Left lobe of liver (tissue), 2 donors: Measurements from ENCODE around the gene HSD11B2. TPM values are rescaled to one million over a fixed set of nuclear protein-coding genes. Genes with fewer than 3 reads are reported as not detected.

Experiments used
- ATAC-seq: fragments of 200-7000 bp; cut with Tn5 transposase; one replicate; pipeline ENCODE4 v1.9.1; 2020; ENCODE audit warnings: mild to moderate bottlenecking, moderate library complexity
- DNase-seq: peaks from one replicate; pipeline ENCODE4 v3.0.0-alpha.2; 2020; ENCODE audit warnings: low spot score
- total RNA-seq: library from RNA; stranded (reverse); gene quantifications from one replicate; pipeline ENCODE4 v1.2.1, GENCODE V29; 2021
- donor health status: DM: no; HTN: no; CAD: no; lungs with moderate emphysema.
- donor health status: DM: no; HTN: yes; CAD: no.

HSD11B2 gene
- 3.1 TPM for total RNA-seq

DNA sequence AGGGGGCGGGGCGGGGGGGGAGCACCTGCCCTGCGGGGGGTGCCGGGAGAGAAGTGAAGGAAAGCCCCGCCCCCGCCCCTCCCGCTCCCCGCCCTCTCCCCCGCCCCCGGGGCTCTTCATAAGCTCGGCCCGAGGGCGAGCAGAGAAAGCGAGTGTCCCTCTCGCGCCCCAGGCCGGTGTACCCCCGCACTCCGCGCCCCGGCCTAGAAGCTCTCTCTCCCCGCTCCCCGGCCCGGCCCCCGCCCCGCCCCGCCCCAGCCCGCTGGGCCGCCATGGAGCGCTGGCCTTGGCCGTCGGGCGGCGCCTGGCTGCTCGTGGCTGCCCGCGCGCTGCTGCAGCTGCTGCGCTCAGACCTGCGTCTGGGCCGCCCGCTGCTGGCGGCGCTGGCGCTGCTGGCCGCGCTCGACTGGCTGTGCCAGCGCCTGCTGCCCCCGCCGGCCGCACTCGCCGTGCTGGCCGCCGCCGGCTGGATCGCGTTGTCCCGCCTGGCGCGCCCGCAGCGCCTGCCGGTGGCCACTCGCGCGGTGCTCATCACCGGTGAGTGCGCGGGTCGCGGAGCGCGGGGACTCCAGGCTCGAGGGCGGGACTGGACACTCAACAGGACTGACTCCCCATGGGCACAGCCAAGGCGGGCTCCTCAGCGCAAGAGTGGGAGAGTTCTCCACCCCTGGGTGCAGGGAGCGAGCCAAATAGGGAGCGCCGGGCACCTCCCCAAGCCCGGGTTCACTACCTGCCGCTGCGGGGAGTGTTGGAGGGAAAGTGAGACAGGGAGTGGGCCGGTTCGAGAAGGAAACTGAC lies at the start of gene HSD11B2:
TSS of gene HSD11B2 (plus strand) at position 145 of the 798 bp plus-strand sequence. CDS start at position 273, 128 bp downstream.
- ATAC-seq (peak; percentile 76), DNase-seq (peak; percentile 88)

- DNase-seq (no peak), ATAC-seq (no peak)
These were observed 47.6 kb upstream of the HSD11B2 start for GRCh38 chr16:67383284-67383683.

DNA sequence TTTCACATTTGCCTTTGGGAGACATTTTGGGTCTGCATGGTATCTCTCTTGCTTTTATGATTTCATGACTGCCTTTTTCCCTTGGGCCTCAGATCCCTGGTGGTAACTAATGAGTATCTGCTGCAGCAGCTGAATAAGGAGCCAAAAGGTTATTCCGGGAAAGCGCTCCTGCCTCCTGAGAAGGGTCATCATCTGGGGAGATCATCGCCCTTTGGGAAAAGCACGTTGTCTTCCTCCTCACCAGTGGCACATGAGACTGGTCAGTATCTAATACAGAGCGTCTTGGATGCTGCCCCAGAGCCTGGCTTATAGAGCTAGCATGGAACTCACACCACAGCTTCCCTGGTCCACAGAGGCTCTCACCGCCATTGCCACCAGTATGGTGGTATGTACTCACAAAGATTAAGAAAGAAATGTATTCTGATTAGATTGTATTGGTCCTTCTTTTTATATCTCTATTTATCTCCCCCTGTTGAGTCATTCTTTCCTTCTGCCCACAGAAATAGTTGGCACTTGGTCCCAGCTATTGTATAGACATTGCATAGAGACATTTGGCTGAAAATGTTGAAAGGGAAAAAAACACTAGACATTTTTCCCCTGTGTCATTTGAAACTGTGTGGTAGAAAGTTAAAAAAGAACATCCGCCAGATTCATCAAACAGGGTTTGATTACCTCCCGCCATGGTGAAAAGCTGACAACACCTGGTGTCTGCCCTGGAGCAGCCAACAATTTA lies 46.0 kb upstream of the HSD11B2 start:
- no peak for DNase-seq
- ATAC-seq: no peak

- no peak for ATAC-seq
- DNase-seq: no peak
These were observed 44.0 kb upstream of the HSD11B2 start for GRCh38 chr16:67386861-67387455.

DNA sequence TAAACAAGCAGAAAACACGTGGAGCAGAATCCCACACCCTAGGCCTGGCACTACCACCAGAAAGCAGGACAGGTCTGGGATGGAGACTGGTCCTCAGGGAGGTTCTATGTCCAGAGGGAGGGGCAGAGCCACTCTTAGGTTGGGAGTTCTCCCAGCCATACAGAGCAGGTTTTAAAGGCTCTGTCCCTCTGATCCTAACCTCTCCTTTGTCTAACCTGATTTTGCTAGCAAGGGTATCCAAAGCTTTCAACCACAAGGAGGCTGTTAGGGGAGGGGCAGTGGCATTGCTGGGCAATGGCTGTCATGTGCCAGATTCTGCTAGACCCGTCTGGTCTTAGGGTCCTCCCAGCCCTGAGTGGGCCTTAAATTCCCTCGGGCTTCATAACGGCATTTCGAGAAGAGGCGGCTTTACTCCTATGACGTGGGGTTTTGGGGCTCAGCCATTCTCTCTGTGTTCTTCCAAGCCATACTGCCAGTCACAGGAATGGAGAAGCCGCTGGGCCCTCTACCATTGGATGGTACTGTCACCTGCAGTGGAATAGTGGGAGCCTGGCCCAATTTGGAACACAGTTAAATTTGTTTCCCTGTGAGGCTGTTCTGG lies 43.3 kb upstream of the HSD11B2 start:
- DNase-seq: no peak
- no peak for ATAC-seq

- DNase-seq (no peak), ATAC-seq (no peak)
These were observed 42.7 kb upstream of the HSD11B2 start for GRCh38 chr16:67388191-67388590.

DNA sequence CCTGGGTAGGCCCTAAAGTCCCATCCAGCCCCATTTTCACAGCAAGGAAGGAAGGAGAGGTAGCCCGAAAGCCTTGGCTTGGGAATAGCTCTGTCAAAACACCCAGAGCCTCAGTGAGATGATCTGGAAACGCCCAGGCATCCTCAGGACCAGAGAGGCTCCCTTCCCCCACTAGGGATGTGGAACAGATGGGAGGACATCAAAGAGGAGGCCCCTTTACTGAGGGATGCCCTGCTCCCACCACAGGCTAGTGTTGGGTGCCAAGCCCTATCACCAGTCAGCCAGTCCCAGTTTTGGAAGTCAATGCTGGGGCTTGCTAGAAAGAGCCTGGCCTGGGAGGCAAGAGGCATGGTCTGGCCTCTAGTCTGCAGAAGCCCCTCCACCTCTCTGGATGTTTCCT lies 42.3 kb upstream of the HSD11B2 start:
- ATAC-seq (no peak), DNase-seq (no peak)

- peak; percentile 8 for ATAC-seq
- no peak for DNase-seq
These were observed 40.8 kb upstream of the HSD11B2 start for GRCh38 chr16:67389911-67390815.

DNA sequence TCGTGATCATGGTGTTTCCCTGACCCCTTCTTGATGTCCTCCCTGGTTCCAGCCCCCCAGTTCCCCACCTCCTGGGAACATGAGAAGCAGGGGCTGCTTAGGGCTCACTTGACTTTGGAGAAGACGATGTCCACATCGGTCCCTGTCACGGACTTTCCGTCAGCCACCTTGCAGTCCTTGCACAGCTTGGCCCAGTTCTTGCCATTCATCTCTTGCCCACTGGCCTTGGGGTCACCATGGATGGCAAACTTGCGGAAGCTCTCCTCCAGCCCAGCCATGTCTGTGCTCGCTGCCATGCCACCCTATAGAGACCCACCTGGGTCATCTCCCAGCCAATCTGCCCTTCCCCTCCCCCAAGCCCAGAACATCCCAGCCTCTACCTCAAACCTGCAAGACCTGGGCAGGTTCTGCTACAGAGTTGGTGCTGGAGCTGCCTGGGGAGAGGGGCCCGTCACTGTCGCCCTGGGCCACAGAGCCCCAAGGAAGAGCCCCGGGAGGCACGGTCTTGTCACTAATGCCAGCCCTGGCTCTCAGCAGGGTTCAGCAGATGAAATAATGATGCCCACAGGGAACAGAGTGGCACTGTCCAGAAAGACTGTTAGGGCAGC lies 40.0 kb upstream of the HSD11B2 start:
- DNase-seq: no peak
- ATAC-seq: no peak

- DNase-seq (no peak), ATAC-seq (no peak)
These were observed 39.3 kb upstream of the HSD11B2 start for GRCh38 chr16:67391424-67392300.

DNA sequence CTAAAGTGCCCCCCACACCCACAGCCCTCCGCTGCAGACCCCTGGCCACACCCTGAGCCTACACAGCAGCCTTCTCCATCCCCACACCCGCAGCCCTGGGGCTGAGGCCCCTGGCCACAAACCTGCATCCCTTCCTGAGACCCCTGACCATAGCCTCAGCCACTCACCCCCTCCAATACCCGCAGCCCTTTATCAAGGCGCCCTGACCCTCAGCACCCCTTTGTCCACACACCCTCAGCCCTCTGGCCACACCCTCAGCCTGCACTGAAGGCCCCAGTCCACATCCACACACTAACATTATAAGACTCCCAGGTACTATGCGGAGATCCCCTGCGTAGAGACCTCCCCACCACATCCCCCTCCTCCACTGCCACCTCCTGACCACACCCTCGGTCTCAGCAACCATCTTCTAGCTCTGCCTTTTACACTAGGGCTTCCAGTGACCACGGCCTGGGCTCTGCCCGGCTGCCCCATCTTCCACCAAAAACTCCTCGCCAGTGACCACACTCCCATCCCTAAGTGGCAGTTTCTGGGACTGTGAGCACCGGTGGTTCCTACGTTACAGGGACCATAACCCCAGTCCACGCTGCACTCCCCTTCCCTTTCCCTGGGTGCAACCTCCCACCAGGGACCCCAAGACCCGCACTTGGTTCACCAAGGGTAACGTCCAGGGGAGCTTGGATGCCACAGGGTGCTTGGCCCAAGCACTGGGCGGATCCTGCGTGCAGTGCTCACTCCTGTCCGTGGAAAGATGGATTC lies 38.4 kb upstream of the HSD11B2 start:
- ATAC-seq: no peak

DNA sequence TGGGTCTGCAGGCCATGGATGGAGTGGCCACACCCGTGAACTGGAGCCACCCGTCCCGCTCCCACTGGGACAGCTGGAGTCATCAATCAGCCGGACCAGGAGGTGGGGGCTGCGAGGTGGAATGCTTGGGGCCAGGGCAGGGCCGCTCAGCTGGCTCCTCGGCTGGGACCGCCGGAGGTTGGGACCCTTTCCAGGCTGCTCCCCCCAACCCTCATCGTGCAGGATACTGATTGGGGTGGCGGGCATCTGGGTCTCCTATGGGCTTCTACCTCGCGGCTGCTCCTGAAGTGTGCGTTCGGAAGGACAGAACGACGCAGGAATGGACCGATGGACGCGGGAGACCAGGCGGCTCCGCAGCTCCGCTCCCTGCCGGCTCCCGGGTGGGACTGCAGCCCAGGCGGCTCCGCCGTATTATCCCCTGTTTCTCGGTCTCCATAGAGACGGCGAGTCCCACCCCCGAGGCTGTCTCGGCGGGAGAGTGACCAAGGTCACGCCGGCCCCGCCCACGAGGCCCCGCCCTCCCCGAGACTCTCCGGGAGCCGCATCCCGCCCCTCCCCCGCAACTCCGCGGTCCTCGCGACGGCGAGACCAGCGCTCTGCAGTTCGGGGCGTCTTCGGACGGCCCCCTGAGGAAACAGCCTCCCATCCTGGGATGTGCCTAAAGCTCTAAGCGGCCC lies 37.7 kb upstream of the HSD11B2 start, which contains the start of gene TPPP3:
TSS of gene TPPP3 (minus strand) at position 388 of the 677 bp plus-strand sequence. CDS start 2,387 bp downstream, outside the sequence.
- ATAC-seq: peak; percentile 64

More for the DNA sequence above, 38.4 kb upstream of the HSD11B2 start:
- no peak for DNase-seq

GRCh38 chr16:67393788-67394154 lies 37.1 kb upstream of the HSD11B2 start:
- ATAC-seq (no peak), DNase-seq (no peak)

More for the DNA sequence above, 37.7 kb upstream of the HSD11B2 start, which contains the start of gene TPPP3:
- DNase-seq: peak; percentile 70

DNA sequence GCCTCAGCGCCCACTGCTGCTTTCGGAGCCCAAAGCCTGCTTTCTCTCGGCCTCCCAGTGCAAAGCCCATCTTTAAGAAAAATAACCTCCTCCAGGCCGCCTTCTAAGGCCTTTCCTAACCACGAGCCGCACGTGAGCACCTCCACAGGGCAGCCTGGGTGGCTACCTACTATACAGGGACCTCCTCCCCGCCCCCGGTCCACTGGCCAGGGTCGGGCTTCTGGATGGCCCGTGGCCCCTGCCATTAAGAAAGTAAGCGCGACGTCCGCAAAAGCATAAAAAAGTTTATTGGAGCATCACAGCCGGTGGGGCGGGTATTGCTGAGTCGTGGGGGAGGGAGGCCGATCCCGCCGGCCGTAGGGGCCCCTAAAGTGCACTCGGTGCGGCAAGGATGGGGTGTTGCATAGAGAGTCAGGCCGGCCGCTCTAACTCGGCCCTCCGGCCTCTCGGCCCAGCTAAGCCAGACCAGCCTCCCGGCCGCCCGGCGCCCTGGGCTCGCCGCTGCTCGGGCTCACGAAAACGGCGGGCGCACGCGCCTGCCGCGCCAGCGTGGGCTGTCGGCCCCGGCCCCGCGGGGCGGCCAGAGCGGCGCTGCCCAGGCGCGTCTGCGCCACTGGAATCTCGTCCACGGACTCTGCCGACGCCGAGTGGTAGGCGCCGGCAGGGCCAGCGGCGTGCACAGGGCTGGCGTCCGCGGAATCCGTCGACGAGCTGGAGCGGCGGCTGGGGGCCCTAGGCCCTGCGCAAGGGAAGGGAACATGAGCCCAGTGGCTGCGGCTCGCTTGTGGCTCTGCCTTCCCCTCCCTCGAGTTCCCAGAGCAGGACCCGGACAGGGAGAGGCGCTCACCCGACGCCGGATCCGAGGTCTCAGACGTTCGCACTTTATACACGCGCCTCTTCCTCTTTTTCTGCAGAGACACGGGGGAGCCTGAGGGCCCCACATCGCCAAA lies 36.5 kb upstream of the HSD11B2 start:
- DNase-seq (no peak), ATAC-seq (peak; percentile 4)

GRCh38 chr16:67395105-67395457 lies 35.8 kb upstream of the HSD11B2 start:
- peak; percentile 4 for ATAC-seq
- DNase-seq: no peak

- DNase-seq: no peak
- no peak for ATAC-seq
These were observed 35.3 kb upstream of the HSD11B2 start for GRCh38 chr16:67395458-67396158.
